HG03196 (cell line): ENCODE data around the gene SF1.

Experiments used
- ATAC-seq: cut with Tn5 transposase; IDR thresholded peaks from one replicate; pipeline ENCODE4 v1.9.1; 2021; ENCODE audit not compliant: unreplicated experiment

Gene SF1

GRCh38 chr11:64728757-64729365, 49.5 kb downstream of the SF1 start:
- no peak for ATAC-seq

- no peak for ATAC-seq
Measured at GRCh38 chr11:64726867-64727530, 51.3 kb downstream of the SF1 start.

GRCh38 chr11:64726211-64726641, 52.1 kb downstream of the SF1 start:
- ATAC-seq: no peak

- no peak for ATAC-seq
Measured at GRCh38 chr11:64724863-64725532, 53.3 kb downstream of the SF1 start.

- no peak for ATAC-seq
Measured at GRCh38 chr11:64723907-64724862, 54.2 kb downstream of the SF1 start.

GRCh38 chr11:64723117-64723906, 55.0 kb downstream of the SF1 start, which contains the start of gene NRXN2:
TSS of gene NRXN2 (minus strand) at chr11:64723197. CDS start at chr11:64713699, 9,498 bp downstream.
- peak; percentile 70 for ATAC-seq

- ATAC-seq: no peak
Measured at GRCh38 chr11:64722141-64723065, 55.9 kb downstream of the SF1 start.

GRCh38 chr11:64721359-64721699, 57.0 kb downstream of the SF1 start:
- ATAC-seq: no peak

GRCh38 chr11:64720640-64721358, 57.5 kb downstream of the SF1 start:
- no peak for ATAC-seq

GRCh38 chr11:64720167-64720566, 58.2 kb downstream of the SF1 start:
- no peak for ATAC-seq

GRCh38 chr11:64719406-64719805, 58.9 kb downstream of the SF1 start:
- ATAC-seq: no peak

GRCh38 chr11:64718780-64719124, 59.6 kb downstream of the SF1 start:
- no peak for ATAC-seq

GRCh38 chr11:64718084-64718779, 60.1 kb downstream of the SF1 start:
- no peak for ATAC-seq

GRCh38 chr11:64717268-64717578, 61.1 kb downstream of the SF1 start:
- ATAC-seq: no peak

- no peak for ATAC-seq
Measured at GRCh38 chr11:64716473-64717267, 61.7 kb downstream of the SF1 start.

GRCh38 chr11:64715756-64716472, 62.4 kb downstream of the SF1 start:
- ATAC-seq: no peak

GRCh38 chr11:64715110-64715509, 63.2 kb downstream of the SF1 start:
- no peak for ATAC-seq
